ENCODE results near the gene CST6.

The CST6 gene

GRCh38 chr11:66032957-66033735, 21.3 kb downstream of the CST6 start:
- no peaks in the 10 kb centered on the region for H3K4me1 Mint-ChIP-seq
- no peaks in the 10 kb centered on the region for H3K36me3 Mint-ChIP-seq (ENCODE audit: insufficient read depth)
- no peak overlapping the region for H3K27ac Mint-ChIP-seq (ENCODE audit: low read depth)
- ATAC-seq (replicated peaks; ENCODE audit: extremely low read depth, poor library complexity, severe bottlenecking), result no peak
- H3K9me3 Mint-ChIP-seq, result no peaks in the 10 kb centered on the region
- no peak overlapping the region for H3K4me3 Mint-ChIP-seq
- peaks cover 15% of the 10 kb centered on the region for H3K27me3 Mint-ChIP-seq
- DNase-seq (ENCODE audit: low spot score in 2 of 2), result no peak

GRCh38 chr11:66035653-66036333, 24.0 kb downstream of the CST6 start:
- DNase-seq (ENCODE audit: low spot score in 2 of 2) (no peak), ATAC-seq (replicated peaks; ENCODE audit: extremely low read depth, poor library complexity, severe bottlenecking) (no peak)
- no peaks in the 10 kb centered on the region for H3K9me3 Mint-ChIP-seq
- H3K27me3 Mint-ChIP-seq, result peaks cover 15% of the 10 kb centered on the region
- H3K27ac Mint-ChIP-seq (ENCODE audit: low read depth), result no peak overlapping the region
- H3K36me3 Mint-ChIP-seq (ENCODE audit: insufficient read depth), result no peaks in the 10 kb centered on the region
- H3K4me1 Mint-ChIP-seq, result no peaks in the 10 kb centered on the region
- H3K4me3 Mint-ChIP-seq, result no peak overlapping the region

GRCh38 chr11:66036334-66036710, 24.5 kb downstream of the CST6 start:
- ATAC-seq (replicated peaks; ENCODE audit: extremely low read depth, poor library complexity, severe bottlenecking) (no peak), DNase-seq (ENCODE audit: low spot score in 2 of 2) (no peak)
- no peak overlapping the region for H3K27ac Mint-ChIP-seq (ENCODE audit: low read depth)
- no peaks in the 10 kb centered on the region for H3K4me1 Mint-ChIP-seq
- H3K4me3 Mint-ChIP-seq, result no peak overlapping the region
- H3K27me3 Mint-ChIP-seq, result peaks cover 15% of the 10 kb centered on the region
- no peaks in the 10 kb centered on the region for H3K9me3 Mint-ChIP-seq
- no peaks in the 10 kb centered on the region for H3K36me3 Mint-ChIP-seq (ENCODE audit: insufficient read depth)

- Mint-ChIP-seq H3K4me3 (no peak overlapping the region), H3K27ac (ENCODE audit: low read depth) (no peak overlapping the region), H3K27me3 (peaks cover 15% of the 10 kb centered on the region), H3K4me1 (no peaks in the 10 kb centered on the region), H3K9me3 (no peaks in the 10 kb centered on the region), H3K36me3 (ENCODE audit: insufficient read depth) (no peaks in the 10 kb centered on the region)
- ATAC-seq (replicated peaks; ENCODE audit: extremely low read depth, poor library complexity, severe bottlenecking) (no peak), DNase-seq (ENCODE audit: low spot score in 2 of 2) (no peak)
Measured at GRCh38 chr11:66037327-66037726, 25.5 kb downstream of the CST6 start.

- ATAC-seq (replicated peaks; ENCODE audit: extremely low read depth, poor library complexity, severe bottlenecking) (no peak), DNase-seq (ENCODE audit: low spot score in 2 of 2) (no peak)
- Mint-ChIP-seq H3K9me3 (no peaks in the 10 kb centered on the region), H3K27ac (ENCODE audit: low read depth) (no peak overlapping the region), H3K4me3 (no peak overlapping the region), H3K36me3 (ENCODE audit: insufficient read depth) (peaks cover 1% of the 10 kb centered on the region), H3K4me1 (peaks cover 4% of the 10 kb centered on the region), H3K27me3 (peaks cover 9% of the 10 kb centered on the region)
Measured at GRCh38 chr11:66039765-66040164, 28.0 kb downstream of the CST6 start.

- ATAC-seq (replicated peaks; ENCODE audit: extremely low read depth, poor library complexity, severe bottlenecking) (no peak), DNase-seq (ENCODE audit: low spot score in 2 of 2) (no peak)
- Mint-ChIP-seq H3K4me3 (no peak overlapping the region), H3K27me3 (no peaks in the 10 kb centered on the region), H3K9me3 (no peaks in the 10 kb centered on the region), H3K27ac (ENCODE audit: low read depth) (no peak overlapping the region), H3K36me3 (ENCODE audit: insufficient read depth) (peaks cover 3% of the 10 kb centered on the region), H3K4me1 (peaks cover 16% of the 10 kb centered on the region)
Measured at GRCh38 chr11:66042227-66042995, 30.6 kb downstream of the CST6 start.

- H3K36me3 Mint-ChIP-seq (ENCODE audit: insufficient read depth), result peaks cover 3% of the 10 kb centered on the region
- DNase-seq (ENCODE audit: low spot score in 2 of 2) (no peak), ATAC-seq (replicated peaks; ENCODE audit: extremely low read depth, poor library complexity, severe bottlenecking) (no peak)
- peaks cover 16% of the 10 kb centered on the region for H3K4me1 Mint-ChIP-seq
- H3K9me3 Mint-ChIP-seq, result no peaks in the 10 kb centered on the region
- no peaks in the 10 kb centered on the region for H3K27me3 Mint-ChIP-seq
- no peak overlapping the region for H3K4me3 Mint-ChIP-seq
- no peak overlapping the region for H3K27ac Mint-ChIP-seq (ENCODE audit: low read depth)
Measured at GRCh38 chr11:66042996-66043906, 31.4 kb downstream of the CST6 start.

GRCh38 chr11:66044757-66045156, 32.9 kb downstream of the CST6 start:
- peaks cover 16% of the 10 kb centered on the region for H3K4me1 Mint-ChIP-seq
- no peak for DNase-seq (ENCODE audit: low spot score in 2 of 2)
- peaks cover 3% of the 10 kb centered on the region for H3K36me3 Mint-ChIP-seq (ENCODE audit: insufficient read depth)
- H3K4me3 Mint-ChIP-seq, result peak overlapping the region; percentile 40
- H3K9me3 Mint-ChIP-seq, result no peaks in the 10 kb centered on the region
- no peak overlapping the region for H3K27ac Mint-ChIP-seq (ENCODE audit: low read depth)
- peak; percentile 62 for ATAC-seq (replicated peaks; ENCODE audit: extremely low read depth, poor library complexity, severe bottlenecking)
- no peaks in the 10 kb centered on the region for H3K27me3 Mint-ChIP-seq

- Mint-ChIP-seq H3K27ac (ENCODE audit: low read depth) (no peak overlapping the region), H3K4me3 (peak overlapping the region; percentile 40), H3K4me1 (peaks cover 16% of the 10 kb centered on the region), H3K36me3 (ENCODE audit: insufficient read depth) (peaks cover 3% of the 10 kb centered on the region), H3K27me3 (no peaks in the 10 kb centered on the region), H3K9me3 (no peaks in the 10 kb centered on the region)
- ATAC-seq (replicated peaks; ENCODE audit: extremely low read depth, poor library complexity, severe bottlenecking) (peak; percentile 89), DNase-seq (ENCODE audit: low spot score in 2 of 2) (peak; percentile 74 to 78)
Measured at GRCh38 chr11:66045177-66045639, 33.4 kb downstream of the CST6 start.

- Mint-ChIP-seq H3K4me3 (no peak overlapping the region), H3K9me3 (no peaks in the 10 kb centered on the region), H3K27me3 (no peaks in the 10 kb centered on the region), H3K27ac (ENCODE audit: low read depth) (no peak overlapping the region), H3K4me1 (peaks cover 28% of the 10 kb centered on the region), H3K36me3 (ENCODE audit: insufficient read depth) (peaks cover 3% of the 10 kb centered on the region)
- no peak for DNase-seq (ENCODE audit: low spot score in 2 of 2)
- no peak for ATAC-seq (replicated peaks; ENCODE audit: extremely low read depth, poor library complexity, severe bottlenecking)
Measured at GRCh38 chr11:66046901-66047300, 35.1 kb downstream of the CST6 start.

GRCh38 chr11:66047541-66048365, 35.9 kb downstream of the CST6 start:
- Mint-ChIP-seq H3K36me3 (ENCODE audit: insufficient read depth) (peaks cover 10% of the 10 kb centered on the region), H3K4me3 (no peak overlapping the region), H3K4me1 (peaks cover 36% of the 10 kb centered on the region), H3K27me3 (no peaks in the 10 kb centered on the region), H3K27ac (ENCODE audit: low read depth) (no peak overlapping the region), H3K9me3 (no peaks in the 10 kb centered on the region)
- ATAC-seq (replicated peaks; ENCODE audit: extremely low read depth, poor library complexity, severe bottlenecking) (no peak), DNase-seq (ENCODE audit: low spot score in 2 of 2) (no peak)

All from central memory CD8-positive, alpha-beta T cell (primary cell).